ENCODE measurements around the gene KLHL42. TPM values are rescaled to one million over a fixed set of nuclear protein-coding genes. Genes with fewer than 3 reads are reported as not detected.

The KLHL42 gene
- total RNA-seq, 6 donors from 2014 or later: 18.5 to 46.1 (median 22.6) TPM

DNA sequence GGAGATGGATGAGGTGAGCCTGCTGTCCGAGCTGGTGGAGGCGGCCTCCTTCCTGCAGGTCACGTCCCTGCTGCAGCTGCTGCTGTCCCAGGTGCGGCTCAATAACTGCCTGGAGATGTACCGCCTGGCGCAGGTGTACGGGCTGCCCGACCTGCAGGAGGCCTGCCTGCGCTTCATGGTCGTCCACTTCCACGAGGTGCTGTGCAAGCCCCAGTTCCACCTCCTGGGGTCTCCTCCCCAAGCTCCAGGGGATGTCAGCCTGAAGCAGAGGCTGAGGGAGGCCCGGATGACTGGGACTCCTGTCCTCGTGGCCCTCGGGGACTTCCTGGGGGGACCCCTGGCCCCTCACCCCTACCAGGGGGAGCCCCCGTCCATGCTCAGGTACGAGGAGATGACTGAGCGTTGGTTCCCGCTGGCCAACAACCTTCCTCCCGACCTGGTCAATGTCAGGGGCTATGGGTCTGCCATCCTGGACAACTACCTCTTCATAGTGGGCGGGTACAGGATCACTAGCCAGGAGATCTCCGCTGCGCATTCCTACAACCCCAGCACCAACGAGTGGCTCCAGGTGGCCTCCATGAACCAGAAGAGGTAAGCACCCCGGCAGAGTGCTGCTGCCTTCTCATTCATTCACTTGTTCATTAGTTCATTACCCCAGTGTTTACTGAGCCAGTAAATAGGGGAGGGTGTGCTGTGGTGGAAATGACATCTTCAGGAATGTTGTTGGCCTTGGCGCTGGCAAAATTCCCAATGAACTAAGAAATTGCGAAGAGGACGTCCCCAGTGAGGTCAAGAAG lies 777 bp downstream of the KLHL42 start:
- H3K27me3 ChIP-seq: no peaks in the 10 kb centered on the region
- H3K27ac ChIP-seq: peak overlapping the region; percentile 85 to 89 (median 88)
- peak in 1 of 2 donors; percentile 51 for DNase-seq
- peaks cover 13 to 40% (median 20%) of the 10 kb centered on the region in 4 donors for H3K4me1 ChIP-seq
- H3K9me3 ChIP-seq: no peaks in the 10 kb centered on the region
- 13 to 43% methylated on average over 10 to 19 of the region's 27 CpGs for WGBS, 2 donors
- ATAC-seq (ENCODE audit: low FRiP score in 2 of 2): peak; percentile 41 to 81
- H3K4me3 ChIP-seq: peak overlapping the region; percentile 63 to 85 (median 74)
- H3K36me3 ChIP-seq: no peaks in the 10 kb centered on the region
- TF ChIP-seq EP300 (IDR thresholded peaks at IDR 0.05): no peak
- TF ChIP-seq CTCF (IDR thresholded peaks at IDR 0.05): no peak
- no peak for TF ChIP-seq POLR2AphosphoS5 (IDR thresholded peaks at IDR 0.05)
- TF ChIP-seq POLR2A (IDR thresholded peaks at IDR 0.05): no peak

- WGBS, 2 donors: 67 to 71% methylated on average over 5 of the region's 5 CpGs
- no peaks in the 10 kb centered on the region for H3K36me3 ChIP-seq
- H3K27ac ChIP-seq: peak overlapping the region in 3 of 4 donors; percentile 2 to 89 (median 88)
- no peaks in the 10 kb centered on the region for H3K9me3 ChIP-seq
- peaks cover 17 to 46% (median 23%) of the 10 kb centered on the region in 4 donors for H3K4me1 ChIP-seq
- H3K4me3 ChIP-seq: peak overlapping the region in 3 of 4 donors; percentile 73 to 85 (median 75)
- H3K27me3 ChIP-seq: no peaks in the 10 kb centered on the region
- DNase-seq: no peak
- no peak for TF ChIP-seq POLR2A (IDR thresholded peaks at IDR 0.05)
- TF ChIP-seq EP300 (IDR thresholded peaks at IDR 0.05): no peak
- TF ChIP-seq CTCF (IDR thresholded peaks at IDR 0.05): no peak
- TF ChIP-seq POLR2AphosphoS5 (IDR thresholded peaks at IDR 0.05): no peak
- no peak for ATAC-seq (ENCODE audit: low FRiP score in 2 of 2)
Observed at GRCh38 chr12:27781680-27782079, 1.6 kb downstream of the KLHL42 start.

DNA sequence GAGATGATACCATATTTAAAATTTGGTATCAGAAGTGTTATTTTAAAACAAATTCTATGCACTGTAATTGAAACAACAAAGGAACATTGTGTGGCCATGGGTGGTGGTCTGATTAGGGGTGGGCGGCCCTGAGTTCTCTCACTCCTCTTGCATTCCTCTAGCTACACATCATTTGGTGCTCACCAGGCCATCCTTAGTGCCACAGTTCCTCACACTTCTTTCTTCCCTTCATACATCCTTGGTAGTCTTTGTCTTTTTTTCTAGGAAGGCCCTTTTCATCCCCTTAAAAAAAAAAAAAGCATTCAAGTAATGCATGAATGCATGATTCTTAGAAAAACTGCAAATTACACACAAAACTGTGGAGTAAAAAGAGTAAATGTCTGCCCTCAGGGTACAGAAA lies 2.4 kb downstream of the KLHL42 start:
- Histone ChIP-seq H3K9me3 (no peaks in the 10 kb centered on the region), H3K27me3 (no peaks in the 10 kb centered on the region), H3K27ac (peak overlapping the region in 1 of 4 donors; percentile 89), H3K4me1 (peaks cover 17 to 46% (median 23%) of the 10 kb centered on the region in 4 donors), H3K4me3 (no peak overlapping the region), H3K36me3 (no peaks in the 10 kb centered on the region)
- ATAC-seq (ENCODE audit: low FRiP score in 2 of 2) (no peak), DNase-seq (no peak)
- WGBS, 2 donors: 93 to 100% methylated on average over 1 of the region's 1 CpG
- TF ChIP-seq POLR2A (IDR thresholded peaks at IDR 0.05): no peak
- no peak for TF ChIP-seq EP300 (IDR thresholded peaks at IDR 0.05)
- no peak for TF ChIP-seq CTCF (IDR thresholded peaks at IDR 0.05)
- no peak for TF ChIP-seq POLR2AphosphoS5 (IDR thresholded peaks at IDR 0.05)

GRCh38 chr12:27785882-27786570 lies 6.0 kb downstream of the KLHL42 start:
- TF ChIP-seq POLR2A (IDR thresholded peaks at IDR 0.05) (no peak), EP300 (IDR thresholded peaks at IDR 0.05) (no peak)
- Histone ChIP-seq H3K27me3 (no peaks in the 10 kb centered on the region), H3K27ac (no peak overlapping the region), H3K36me3 (peaks cover 0 to 4% (median 0%) of the 10 kb centered on the region in 4 donors), H3K9me3 (no peaks in the 10 kb centered on the region), H3K4me3 (no peak overlapping the region), H3K4me1 (peaks cover 10 to 32% (median 19%) of the 10 kb centered on the region in 4 donors)
- DNase-seq (no peak), ATAC-seq (ENCODE audit: low FRiP score in 2 of 2) (no peak)
- 68 to 74% methylated on average over 3 of the region's 3 CpGs for WGBS, 2 donors

DNA sequence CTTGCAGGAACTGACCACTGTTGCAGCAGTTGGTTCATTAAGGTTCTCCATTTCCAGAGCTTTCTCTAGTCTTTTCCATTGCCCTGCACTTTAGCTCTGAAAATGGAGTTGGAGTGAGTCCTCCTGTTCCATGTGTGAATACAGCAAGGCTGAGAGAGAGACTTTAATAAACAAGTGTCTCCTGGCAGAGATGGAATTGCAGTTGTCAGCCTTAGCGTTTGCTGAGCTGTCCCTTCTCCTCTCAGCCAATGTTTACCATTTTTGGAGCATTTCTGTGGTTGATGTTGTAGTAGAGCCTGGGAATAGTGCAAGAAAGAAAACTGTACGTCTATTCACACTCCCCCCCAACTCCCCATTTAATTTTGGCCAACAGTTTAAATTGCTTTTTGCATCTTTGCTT lies 7.5 kb downstream of the KLHL42 start:
- H3K9me3 ChIP-seq: no peaks in the 10 kb centered on the region
- ATAC-seq (ENCODE audit: low FRiP score in 2 of 2) (no peak), DNase-seq (no peak)
- no peaks in the 10 kb centered on the region for H3K27me3 ChIP-seq
- no peak overlapping the region for H3K27ac ChIP-seq
- no peak overlapping the region for H3K4me3 ChIP-seq
- peaks cover 0 to 19% (median 9%) of the 10 kb centered on the region in 4 donors for H3K4me1 ChIP-seq
- TF ChIP-seq POLR2AphosphoS5 (IDR thresholded peaks at IDR 0.05): no peak
- TF ChIP-seq CTCF (IDR thresholded peaks at IDR 0.05): no peak
- TF ChIP-seq EP300 (IDR thresholded peaks at IDR 0.05): no peak
- TF ChIP-seq POLR2A (IDR thresholded peaks at IDR 0.05): no peak
- peaks cover 0 to 17% (median 11%) of the 10 kb centered on the region in 4 donors for H3K36me3 ChIP-seq
- 67 to 78% methylated on average over 2 of the region's 2 CpGs for WGBS, 2 donors

Measured in upper lobe of left lung (tissue), 6 donors.